Brain microvascular endothelial cell (primary cell): ENCODE results near the gene CHERP.
"Not testable (repeated sequence)": the region's sequence is repeated elsewhere in the genome, so short reads cannot be mapped to it uniquely, and the experiment has no call there.

ENCODE experiments used
- DNase-seq: peaks from one replicate; pipeline ENCODE4 v3.0.0-alpha.2; 2020
- H3K27ac ChIP-seq: fragments of 250-450 bp; sonication (Bioruptor Pico); 2 replicates; pipeline ENCODE4 v1.5.1; 2020; ENCODE audit warnings: mild to moderate bottlenecking, moderate library complexity
- H3K27me3 ChIP-seq: fragments of 250-450 bp; sonication (Bioruptor Pico); replicated peaks from 2 replicates; pipeline ENCODE4 v1.5.1; 2020; ENCODE audit warnings: mild to moderate bottlenecking
- H3K36me3 ChIP-seq: fragments of 250-450 bp; sonication (Bioruptor Pico); replicated peaks from 2 replicates; pipeline ENCODE4 v1.5.1; 2020; ENCODE audit warnings: mild to moderate bottlenecking
- H3K4me3 ChIP-seq: 2 replicates; pipeline ENCODE4 v1.5.1; 2011; ENCODE audit warnings: low read depth, mild to moderate bottlenecking, control low read depth, low read length, moderate library complexity
- in situ Hi-C: cut with HindIII; loops from 2 replicates; pipeline ENCODE4 v1.10.0; 2017; ENCODE audit warnings: low sequenced_read_pairs, low pct_ligation_motif_present
- TF ChIP-seq, protein P1 (sequence below): IDR thresholded peaks from 2 replicates; pipeline ENCODE4 v1.5.1; 2011; ENCODE audit warnings: low read depth, mild to moderate bottlenecking, moderate library complexity, low read length, control low read depth, inconsistent platforms; ENCODE audit errors: missing control alignments

The CHERP gene

DNA sequence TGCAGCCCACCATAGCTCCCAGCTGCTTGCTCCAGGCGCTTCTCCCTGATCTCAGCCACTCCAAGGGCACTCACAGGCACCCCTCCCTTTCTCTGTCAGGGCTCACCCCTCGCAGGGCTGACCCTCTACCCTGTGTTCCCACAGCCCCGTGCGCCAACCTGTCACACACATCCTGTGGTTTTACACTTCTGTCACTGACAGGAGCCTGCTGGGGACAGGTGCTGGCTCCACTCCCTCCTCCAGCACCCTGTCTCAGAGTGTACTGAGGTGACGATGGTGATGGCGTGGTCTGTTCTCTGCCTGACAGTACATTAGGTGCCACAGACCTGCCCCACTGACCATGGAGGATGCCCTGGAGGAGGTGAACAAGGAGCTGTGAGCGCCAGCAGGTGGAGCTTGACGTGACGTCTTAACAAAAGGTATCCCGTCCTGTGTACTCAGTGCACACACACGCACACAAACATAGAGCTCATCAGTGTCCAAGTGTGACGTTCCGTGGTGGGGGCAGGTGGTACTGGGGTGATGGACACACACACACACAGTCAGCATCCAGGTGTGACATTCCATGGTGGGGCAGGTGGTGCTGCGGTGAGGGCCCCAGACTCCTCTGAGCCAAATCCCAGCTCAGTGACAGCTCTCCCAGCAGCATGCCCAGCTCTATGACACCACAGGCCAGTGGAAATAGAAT is 25.2 kb downstream of the CHERP start:
- Histone ChIP-seq H3K27me3 (no peaks in the 10 kb centered on the region), H3K4me3 (no peak overlapping the region), H3K36me3 (peaks cover 57% of the 10 kb centered on the region), H3K27ac (no peak overlapping the region)
- no peak for DNase-seq
- in situ Hi-C loops, result no loop called here
- TF ChIP-seq, protein P1, sequence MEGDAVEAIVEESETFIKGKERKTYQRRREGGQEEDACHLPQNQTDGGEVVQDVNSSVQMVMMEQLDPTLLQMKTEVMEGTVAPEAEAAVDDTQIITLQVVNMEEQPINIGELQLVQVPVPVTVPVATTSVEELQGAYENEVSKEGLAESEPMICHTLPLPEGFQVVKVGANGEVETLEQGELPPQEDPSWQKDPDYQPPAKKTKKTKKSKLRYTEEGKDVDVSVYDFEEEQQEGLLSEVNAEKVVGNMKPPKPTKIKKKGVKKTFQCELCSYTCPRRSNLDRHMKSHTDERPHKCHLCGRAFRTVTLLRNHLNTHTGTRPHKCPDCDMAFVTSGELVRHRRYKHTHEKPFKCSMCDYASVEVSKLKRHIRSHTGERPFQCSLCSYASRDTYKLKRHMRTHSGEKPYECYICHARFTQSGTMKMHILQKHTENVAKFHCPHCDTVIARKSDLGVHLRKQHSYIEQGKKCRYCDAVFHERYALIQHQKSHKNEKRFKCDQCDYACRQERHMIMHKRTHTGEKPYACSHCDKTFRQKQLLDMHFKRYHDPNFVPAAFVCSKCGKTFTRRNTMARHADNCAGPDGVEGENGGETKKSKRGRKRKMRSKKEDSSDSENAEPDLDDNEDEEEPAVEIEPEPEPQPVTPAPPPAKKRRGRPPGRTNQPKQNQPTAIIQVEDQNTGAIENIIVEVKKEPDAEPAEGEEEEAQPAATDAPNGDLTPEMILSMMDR, result no peak

DNA sequence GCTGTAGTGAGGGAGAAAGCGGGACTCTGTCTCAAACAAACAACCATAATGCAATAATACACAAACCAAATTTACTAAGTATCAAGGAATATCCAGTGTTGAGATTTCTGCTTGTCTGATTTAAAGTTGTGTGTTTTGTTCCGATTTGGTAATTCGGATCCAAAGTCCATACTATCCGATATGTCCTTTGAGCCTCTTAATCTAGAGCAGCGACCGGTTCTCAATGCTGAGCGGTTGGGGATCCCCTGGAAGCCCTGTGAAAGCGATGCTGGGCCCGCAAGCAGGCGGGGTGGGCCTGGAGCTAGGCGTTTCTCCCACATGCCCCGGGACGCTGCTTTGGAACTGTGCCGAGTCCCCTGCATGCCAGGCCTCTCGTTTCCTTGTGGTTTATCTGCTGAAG is 25.9 kb downstream of the CHERP start:
- Histone ChIP-seq H3K36me3 (peaks cover 51% of the 10 kb centered on the region), H3K27me3 (no peaks in the 10 kb centered on the region), H3K4me3 (no peak overlapping the region), H3K27ac (no peak overlapping the region)
- in situ Hi-C loops, result no loop called here
- TF ChIP-seq, protein P1, result no peak
- DNase-seq, result no peak

- no peak overlapping the region for H3K4me3 ChIP-seq
- no peak overlapping the region for H3K27ac ChIP-seq
- H3K36me3 ChIP-seq, result peaks cover 32% of the 10 kb centered on the region
- no peak for DNase-seq
- H3K27me3 ChIP-seq, result no peaks in the 10 kb centered on the region
- TF ChIP-seq, protein P1, result no peak
- in situ Hi-C loops, result no loop called here
Measured at GRCh38 chr19:16514383-16515019, 27.7 kb downstream of the CHERP start.

GRCh38 chr19:16512611-16513010 is 29.6 kb downstream of the CHERP start:
- H3K4me3 ChIP-seq, H3K27me3 ChIP-seq, H3K27ac ChIP-seq, in situ Hi-C loops, DNase-seq: not testable (repeated sequence)
- H3K36me3 ChIP-seq, result peaks cover 16% of the 10 kb centered on the region

- Histone ChIP-seq H3K4me3 (no peak overlapping the region), H3K36me3 (peaks cover 11% of the 10 kb centered on the region), H3K27ac (no peak overlapping the region), H3K27me3 (no peaks in the 10 kb centered on the region)
- DNase-seq, result no peak
- TF ChIP-seq, protein P1, result no peak
- in situ Hi-C loops, result no loop called here
Measured at GRCh38 chr19:16509141-16510061, 32.8 kb downstream of the CHERP start.

GRCh38 chr19:16508546-16508945 is 33.7 kb downstream of the CHERP start:
- in situ Hi-C loops, result no loop called here
- DNase-seq, result no peak
- Histone ChIP-seq H3K4me3 (no peak overlapping the region), H3K27me3 (no peaks in the 10 kb centered on the region), H3K36me3 (peaks cover 10% of the 10 kb centered on the region), H3K27ac (no peak overlapping the region)
- TF ChIP-seq, protein P1, result no peak
